ENCODE measurements around the gene PHLDB2.

The PHLDB2 gene

GRCh38 chr3:111850537-111850936, 8.5 kb upstream of the PHLDB2 start:
- DNase-seq (ENCODE audit: extremely low read depth in 1 of 2, low read depth in 1 of 2) = no peak

- no peak for DNase-seq (ENCODE audit: extremely low read depth in 1 of 2, low read depth in 1 of 2)
Measured at GRCh38 chr3:111851511-111851954, 7.5 kb upstream of the PHLDB2 start.

GRCh38 chr3:111852540-111852939, 6.5 kb upstream of the PHLDB2 start:
- no peak for DNase-seq (ENCODE audit: extremely low read depth in 1 of 2, low read depth in 1 of 2)

- no peak for DNase-seq (ENCODE audit: extremely low read depth in 1 of 2, low read depth in 1 of 2)
Measured at GRCh38 chr3:111853068-111853467, 6.0 kb upstream of the PHLDB2 start.

- DNase-seq (ENCODE audit: extremely low read depth in 1 of 2, low read depth in 1 of 2) = no peak
Measured at GRCh38 chr3:111854990-111855389, 4.1 kb upstream of the PHLDB2 start.

GRCh38 chr3:111856501-111856900, 2.6 kb upstream of the PHLDB2 start:
- no peak for DNase-seq (ENCODE audit: extremely low read depth in 1 of 2, low read depth in 1 of 2)

GRCh38 chr3:111857474-111857873, 1.6 kb upstream of the PHLDB2 start:
- DNase-seq (ENCODE audit: extremely low read depth in 1 of 2, low read depth in 1 of 2) = no peak

GRCh38 chr3:111858642-111859041, 423 bp upstream of the PHLDB2 start:
- DNase-seq (ENCODE audit: extremely low read depth in 1 of 2, low read depth in 1 of 2) = no peak

- peak in 1 of 2 donors; percentile 34 for DNase-seq (ENCODE audit: extremely low read depth in 1 of 2, low read depth in 1 of 2)
Measured at GRCh38 chr3:111859974-111860859, 1.2 kb downstream of the PHLDB2 start.

GRCh38 chr3:111861391-111861790, 2.3 kb downstream of the PHLDB2 start:
- DNase-seq (ENCODE audit: extremely low read depth in 1 of 2, low read depth in 1 of 2) = no peak

- DNase-seq (ENCODE audit: extremely low read depth in 1 of 2, low read depth in 1 of 2) = no peak
Measured at GRCh38 chr3:111862415-111862814, 3.4 kb downstream of the PHLDB2 start.

GRCh38 chr3:111862974-111863373, 3.9 kb downstream of the PHLDB2 start:
- no peak for DNase-seq (ENCODE audit: extremely low read depth in 1 of 2, low read depth in 1 of 2)

GRCh38 chr3:111863942-111864694, 5.1 kb downstream of the PHLDB2 start:
- DNase-seq (ENCODE audit: extremely low read depth in 1 of 2, low read depth in 1 of 2) = no peak

- no peak for DNase-seq (ENCODE audit: extremely low read depth in 1 of 2, low read depth in 1 of 2)
Measured at GRCh38 chr3:111864821-111865656, 6.0 kb downstream of the PHLDB2 start.

GRCh38 chr3:111867889-111868426, 8.9 kb downstream of the PHLDB2 start:
- no peak for DNase-seq (ENCODE audit: extremely low read depth in 1 of 2, low read depth in 1 of 2)

- DNase-seq (ENCODE audit: extremely low read depth in 1 of 2, low read depth in 1 of 2) = no peak
Measured at GRCh38 chr3:111870620-111871019, 11.6 kb downstream of the PHLDB2 start.

- no peak for DNase-seq (ENCODE audit: extremely low read depth in 1 of 2, low read depth in 1 of 2)
Measured at GRCh38 chr3:111871809-111872623, 13.0 kb downstream of the PHLDB2 start.

- DNase-seq (ENCODE audit: extremely low read depth in 1 of 2, low read depth in 1 of 2) = no peak
Measured at GRCh38 chr3:111872979-111873378, 13.9 kb downstream of the PHLDB2 start.

GRCh38 chr3:111874177-111874820, 15.2 kb downstream of the PHLDB2 start:
- DNase-seq (ENCODE audit: extremely low read depth in 1 of 2, low read depth in 1 of 2) = no peak
